ENCODE data around the gene CT45A5.
"Not testable (repeated sequence)": the region's sequence is repeated elsewhere in the genome, so short reads cannot be mapped to it uniquely, and the experiment has no call there.

The CT45A5 gene, protein sequence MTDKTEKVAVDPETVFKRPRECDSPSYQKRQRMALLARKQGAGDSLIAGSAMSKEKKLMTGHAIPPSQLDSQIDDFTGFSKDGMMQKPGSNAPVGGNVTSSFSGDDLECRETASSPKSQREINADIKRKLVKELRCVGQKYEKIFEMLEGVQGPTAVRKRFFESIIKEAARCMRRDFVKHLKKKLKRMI

GRCh38 chrX:135785403-135785802, at the start of gene CT45A5:
CT45A5 (minus strand) TSS chrX:135785503; CDS start chrX:135781729, 3,774 bp downstream.
- H3K36me3 Mint-ChIP-seq (ENCODE audit: low read depth); H3K4me1 Mint-ChIP-seq; DNase-seq; H3K4me3 Mint-ChIP-seq; H3K27ac Mint-ChIP-seq; H3K27me3 Mint-ChIP-seq (ENCODE audit: low read depth, poor library complexity); H3K9me3 Mint-ChIP-seq: not testable (repeated sequence)

DNA sequence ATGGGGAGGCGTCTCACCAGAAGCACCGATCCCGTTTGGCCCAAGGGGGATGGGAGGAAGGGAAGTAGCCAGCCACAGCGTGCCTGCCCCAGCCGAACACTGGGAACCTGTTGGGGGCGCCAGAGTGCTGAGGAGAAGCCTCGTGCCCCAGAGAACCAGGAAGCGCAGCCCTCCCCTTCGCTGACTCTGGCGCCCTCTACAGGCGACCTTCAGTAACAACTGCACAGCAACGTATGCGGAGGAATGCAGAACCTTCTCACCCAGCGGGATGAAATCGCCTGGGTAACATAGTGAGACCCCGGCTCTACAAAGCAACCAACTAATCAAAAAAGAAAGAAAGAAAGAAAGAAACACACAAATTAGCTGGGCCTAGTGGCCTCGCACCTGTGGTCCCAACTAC, 34.6 kb upstream of the CT45A5 start, which contains the start of gene CT45A2:
Gene CT45A2, minus strand, starts transcription at position 101 of the 400 bp plus-strand sequence. CDS start 3,747 bp downstream, outside the sequence.
- not testable (repeated sequence) for DNase-seq; H3K27ac Mint-ChIP-seq; H3K27me3 Mint-ChIP-seq (ENCODE audit: low read depth, poor library complexity); H3K36me3 Mint-ChIP-seq (ENCODE audit: low read depth); H3K4me1 Mint-ChIP-seq; H3K4me3 Mint-ChIP-seq; H3K9me3 Mint-ChIP-seq

- not testable (repeated sequence) for H3K4me3 Mint-ChIP-seq; H3K9me3 Mint-ChIP-seq; H3K27ac Mint-ChIP-seq; H3K4me1 Mint-ChIP-seq; H3K36me3 Mint-ChIP-seq (ENCODE audit: low read depth); H3K27me3 Mint-ChIP-seq (ENCODE audit: low read depth, poor library complexity); DNase-seq
Measured at GRCh38 chrX:135802687-135803086, 17.4 kb upstream of the CT45A5 start, which contains the start of gene CT45A6. CT45A6 (minus strand) TSS chrX:135802787; CDS start chrX:135798993, 3,794 bp downstream.

DNA sequence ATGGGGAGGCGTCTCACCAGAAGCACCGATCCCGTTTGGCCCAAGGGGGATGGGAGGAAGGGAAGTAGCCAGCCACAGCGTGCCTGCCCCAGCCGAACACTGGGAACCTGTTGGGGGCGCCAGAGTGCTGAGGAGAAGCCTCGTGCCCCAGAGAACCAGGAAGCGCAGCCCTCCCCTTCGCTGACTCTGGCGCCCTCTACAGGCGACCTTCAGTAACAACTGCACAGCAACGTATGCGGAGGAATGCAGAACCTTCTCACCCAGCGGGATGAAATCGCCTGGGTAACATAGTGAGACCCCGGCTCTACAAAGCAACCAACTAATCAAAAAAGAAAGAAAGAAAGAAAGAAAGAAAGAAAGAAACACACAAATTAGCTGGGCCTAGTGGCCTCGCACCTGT, 17.2 kb downstream of the CT45A5 start, which contains the start of gene CT45A3:
Gene CT45A3, minus strand, starts transcription at position 101 of the 400 bp plus-strand sequence. CDS start 3,747 bp downstream, outside the sequence.
- H3K36me3 Mint-ChIP-seq (ENCODE audit: low read depth); DNase-seq; H3K27me3 Mint-ChIP-seq (ENCODE audit: low read depth, poor library complexity); H3K27ac Mint-ChIP-seq; H3K4me1 Mint-ChIP-seq; H3K9me3 Mint-ChIP-seq; H3K4me3 Mint-ChIP-seq: not testable (repeated sequence)

DNA sequence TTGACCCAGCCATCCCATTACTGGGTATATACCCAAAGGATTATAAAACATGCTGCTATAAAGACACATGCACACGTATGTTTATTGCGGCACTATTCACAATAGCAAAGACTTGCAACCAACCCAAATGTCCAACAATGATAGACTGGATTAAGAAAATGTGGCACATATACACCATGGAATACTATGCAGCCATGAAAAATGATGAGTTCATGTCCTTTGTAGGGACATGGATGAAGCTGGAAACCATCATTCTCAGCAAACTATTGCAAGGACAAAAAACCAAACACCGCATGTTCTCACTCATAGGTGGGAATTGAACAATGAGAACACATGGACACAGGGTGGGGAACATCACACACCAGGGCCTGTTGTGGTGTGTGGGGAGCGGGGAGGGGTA, 40.6 kb downstream of the CT45A5 start:
- H3K36me3 Mint-ChIP-seq (ENCODE audit: low read depth); H3K4me1 Mint-ChIP-seq; H3K27me3 Mint-ChIP-seq (ENCODE audit: low read depth, poor library complexity); DNase-seq; H3K27ac Mint-ChIP-seq; H3K4me3 Mint-ChIP-seq: not testable (repeated sequence)
- peaks cover 64% of the 10 kb centered on the region for H3K9me3 Mint-ChIP-seq

GRCh38 chrX:135741192-135741715, 44.0 kb downstream of the CT45A5 start:
- DNase-seq: no peak
- no peak for TF ChIP-seq CTCF (IDR thresholded peaks at IDR 0.05)
- no peak overlapping the region for H3K27ac Mint-ChIP-seq
- no peak overlapping the region for H3K4me3 Mint-ChIP-seq
- peaks cover 69% of the 10 kb centered on the region for H3K9me3 Mint-ChIP-seq
- H3K36me3 Mint-ChIP-seq (ENCODE audit: low read depth): no peaks in the 10 kb centered on the region
- no peaks in the 10 kb centered on the region for H3K27me3 Mint-ChIP-seq (ENCODE audit: low read depth, poor library complexity)
- no peaks in the 10 kb centered on the region for H3K4me1 Mint-ChIP-seq

DNA sequence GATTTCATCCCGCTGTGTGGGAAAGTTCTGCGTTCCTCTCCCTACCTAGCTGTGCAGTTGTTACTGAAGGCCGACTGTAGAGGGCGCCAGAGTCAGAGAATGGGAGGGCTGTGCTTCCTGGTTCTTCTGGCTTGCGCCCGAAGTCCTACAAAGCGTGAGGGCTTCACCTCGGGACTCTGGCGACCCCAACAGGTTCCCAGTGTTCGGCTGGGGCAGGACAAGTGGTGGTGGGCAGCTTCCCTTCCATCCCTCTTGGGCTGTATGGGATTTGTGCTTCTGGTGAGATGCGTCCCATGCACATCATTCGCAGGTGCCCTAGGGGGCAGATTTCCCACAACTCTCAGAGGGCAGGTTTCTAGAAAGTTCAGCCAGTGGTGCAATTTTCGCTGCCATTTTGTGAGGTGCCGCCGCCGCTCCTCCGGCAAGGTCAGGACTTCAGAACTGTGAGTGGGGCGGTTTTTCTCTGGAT, 44.6 kb downstream of the CT45A5 start:
- Mint-ChIP-seq H3K36me3 (ENCODE audit: low read depth) (no peaks in the 10 kb centered on the region), H3K27ac (no peak overlapping the region), H3K27me3 (ENCODE audit: low read depth, poor library complexity) (no peaks in the 10 kb centered on the region), H3K4me3 (no peak overlapping the region), H3K9me3 (peaks cover 65% of the 10 kb centered on the region), H3K4me1 (no peaks in the 10 kb centered on the region)
- DNase-seq: no peak
- TF ChIP-seq CTCF (IDR thresholded peaks at IDR 0.05): no peak

- no peak for TF ChIP-seq CTCF (IDR thresholded peaks at IDR 0.05)
- Mint-ChIP-seq H3K4me3 (no peak overlapping the region), H3K27me3 (ENCODE audit: low read depth, poor library complexity) (no peaks in the 10 kb centered on the region), H3K9me3 (peaks cover 55% of the 10 kb centered on the region), H3K27ac (no peak overlapping the region), H3K4me1 (no peaks in the 10 kb centered on the region), H3K36me3 (ENCODE audit: low read depth) (no peaks in the 10 kb centered on the region)
- DNase-seq: no peak
Measured at GRCh38 chrX:135737366-135738071, 47.8 kb downstream of the CT45A5 start.

DNA sequence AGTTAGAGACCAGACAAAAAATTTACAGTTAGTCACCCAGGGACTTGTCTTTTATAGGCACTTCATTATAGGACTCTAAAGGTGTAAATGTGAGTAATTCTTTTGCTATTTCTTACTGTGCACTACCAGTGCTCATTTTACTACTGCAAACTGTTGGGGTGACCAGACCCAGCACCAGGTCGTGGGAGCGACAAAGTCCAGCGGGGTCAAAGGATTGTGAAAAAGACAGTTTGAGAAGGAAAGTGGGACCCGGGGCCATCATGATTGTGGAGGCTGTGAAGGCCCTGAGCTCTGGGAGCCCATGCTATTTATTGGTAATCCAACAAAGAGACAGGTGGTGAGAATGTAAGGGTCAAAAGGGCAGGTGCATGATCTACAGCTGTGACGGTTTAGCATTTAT, 50.6 kb downstream of the CT45A5 start:
- not testable (repeated sequence) for DNase-seq; H3K4me3 Mint-ChIP-seq; H3K27ac Mint-ChIP-seq; H3K36me3 Mint-ChIP-seq (ENCODE audit: low read depth); H3K27me3 Mint-ChIP-seq (ENCODE audit: low read depth, poor library complexity); H3K4me1 Mint-ChIP-seq
- H3K9me3 Mint-ChIP-seq: peaks cover 26% of the 10 kb centered on the region

All from nephron progenitor cell (in vitro differentiated cells).